Measurements from ENCODE around the gene CSTB.

DNA sequence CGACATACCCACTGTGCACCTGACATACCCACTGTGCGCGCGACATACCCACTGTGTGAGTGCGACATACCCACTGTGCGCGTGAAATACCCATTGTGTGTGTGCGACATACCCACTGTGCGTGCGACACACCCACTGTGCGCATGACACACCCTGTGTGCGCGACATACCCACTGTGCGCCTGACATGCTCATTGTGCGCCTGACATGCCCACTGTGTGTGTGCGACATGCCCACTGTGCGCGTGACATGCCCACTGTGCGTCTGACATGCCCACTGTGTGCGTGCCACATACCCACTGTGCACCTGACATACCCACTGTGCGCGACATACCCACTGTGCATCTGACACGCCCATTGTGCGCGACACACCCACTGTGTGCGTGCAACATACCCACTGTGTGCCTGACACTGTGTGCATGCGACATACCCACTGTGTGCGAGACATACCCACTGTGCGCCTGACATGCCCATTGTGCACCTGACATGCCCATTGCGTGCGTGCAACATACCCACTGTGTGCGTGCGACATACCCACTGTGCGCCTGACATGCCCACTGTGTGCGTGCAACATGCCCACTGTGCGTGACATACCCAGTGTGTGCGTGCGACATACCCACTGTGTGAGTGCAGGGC, 10.8 kb upstream of the CSTB start:
- TF ChIP-seq CTCF (IDR thresholded peaks at IDR 0.05 in 2 of 3, conservative IDR thresholded peaks at IDR 0.05 in 1 of 3; ENCODE audit: borderline replicate concordance in 1 of 3, insufficient read depth in 1 of 3, low read depth in 2 of 3, low read length in 2 of 3), result no peak
- TF ChIP-seq ATF3 (IDR thresholded peaks at IDR 0.05), result no peak
- TF ChIP-seq EZH2 (IDR thresholded peaks at IDR 0.05), result no peak
- no peak for TF ChIP-seq POLR2AphosphoS5 (IDR thresholded peaks at IDR 0.05; ENCODE audit: low read depth, low read length)
- TF ChIP-seq POLR2A (IDR thresholded peaks at IDR 0.05; ENCODE audit: borderline replicate concordance, extremely low read depth, insufficient read depth, insufficient read length), result no peak
- TF ChIP-seq SP1 (IDR thresholded peaks at IDR 0.05; ENCODE audit: low read depth), result no peak
- no peak for TF ChIP-seq TCF7L2 (IDR thresholded peaks at IDR 0.05; ENCODE audit: borderline replicate concordance, extremely low read depth, insufficient read depth, insufficient read length)
